Measurements from ENCODE around the gene TAS1R1. TPM values are rescaled to one million over a fixed set of nuclear protein-coding genes. Genes with fewer than 3 reads are reported as not detected.
A peak's percentile ranks its signal among the peaks of the same experiment; 100 is the strongest.

The TAS1R1 gene
- total RNA-seq, 1 experiment from 2014 or later, result not detected

GRCh38 chr1:6507461-6507911, 47.6 kb upstream of the TAS1R1 start:
- no peaks in the 10 kb centered on the region for H3K4me1 ChIP-seq (ENCODE audit: control insufficient read depth, insufficient read depth, low read length)
- H3K27me3 ChIP-seq (ENCODE audit: control insufficient read depth, insufficient read depth, low read length), result no peaks in the 10 kb centered on the region
- H3K9me3 ChIP-seq (ENCODE audit: control insufficient read depth, insufficient read depth, low read depth, low read length), result no peaks in the 10 kb centered on the region
- DNase-seq (ENCODE audit: low read depth, low spot score), result no peak
- H3K4me3 ChIP-seq (ENCODE audit: low read depth in 2 of 2, low read length in 2 of 2), result no peak overlapping the region
- H3K27ac ChIP-seq (ENCODE audit: low read length), result no peak overlapping the region
- CTCF ChIA-PET, result interaction anchor here (0.6 kb wide), 1 partner anchor 67 kb away, joined by 3 read pairs; no protein-coding TSS in a partner anchor
- in situ Hi-C loops (cut with HindIII; ENCODE audit: low pct_unique_long_range_greater_than_20kb, low sequenced_read_pairs) (no loop called here), intact Hi-C loops (cut with micrococcal nuclease; ENCODE audit: unreplicated experiment) (no loop called here)
- no peak for ATAC-seq
- no peaks in the 10 kb centered on the region for H3K36me3 ChIP-seq (ENCODE audit: control insufficient read depth, insufficient read depth, low read length)
- TF ChIP-seq SIN3A (IDR thresholded peaks at IDR 0.05; ENCODE audit: borderline replicate concordance, insufficient read depth, low read depth, low read length) (no peak), REST (IDR thresholded peaks at IDR 0.05; ENCODE audit: insufficient read depth in 1 of 2, low read depth in 2 of 2, low read length in 1 of 2) (no peak), TCF7L2 (IDR thresholded peaks at IDR 0.05; ENCODE audit: low read depth, low read length) (no peak), POLR2AphosphoS5 (IDR thresholded peaks at IDR 0.05; ENCODE audit: low read depth, low read length) (no peak)
- TF ChIP-seq, protein P1, sequence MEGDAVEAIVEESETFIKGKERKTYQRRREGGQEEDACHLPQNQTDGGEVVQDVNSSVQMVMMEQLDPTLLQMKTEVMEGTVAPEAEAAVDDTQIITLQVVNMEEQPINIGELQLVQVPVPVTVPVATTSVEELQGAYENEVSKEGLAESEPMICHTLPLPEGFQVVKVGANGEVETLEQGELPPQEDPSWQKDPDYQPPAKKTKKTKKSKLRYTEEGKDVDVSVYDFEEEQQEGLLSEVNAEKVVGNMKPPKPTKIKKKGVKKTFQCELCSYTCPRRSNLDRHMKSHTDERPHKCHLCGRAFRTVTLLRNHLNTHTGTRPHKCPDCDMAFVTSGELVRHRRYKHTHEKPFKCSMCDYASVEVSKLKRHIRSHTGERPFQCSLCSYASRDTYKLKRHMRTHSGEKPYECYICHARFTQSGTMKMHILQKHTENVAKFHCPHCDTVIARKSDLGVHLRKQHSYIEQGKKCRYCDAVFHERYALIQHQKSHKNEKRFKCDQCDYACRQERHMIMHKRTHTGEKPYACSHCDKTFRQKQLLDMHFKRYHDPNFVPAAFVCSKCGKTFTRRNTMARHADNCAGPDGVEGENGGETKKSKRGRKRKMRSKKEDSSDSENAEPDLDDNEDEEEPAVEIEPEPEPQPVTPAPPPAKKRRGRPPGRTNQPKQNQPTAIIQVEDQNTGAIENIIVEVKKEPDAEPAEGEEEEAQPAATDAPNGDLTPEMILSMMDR (IDR thresholded peaks at IDR 0.05), result no peak
- POLR2A ChIA-PET, result interaction anchor here (0.6 kb wide), 1 partner anchor 16 kb away, joined by 6 read pairs; no protein-coding TSS in a partner anchor
- no TSS peak for BruUV-seq (replicated peaks)

- no TSS peak for BruUV-seq (replicated peaks)
- peak; percentile 40; the same call in 1 of the 2 replicates for ATAC-seq
- ChIA-PET POLR2A (no interaction called here), CTCF (no interaction called here)
- no peak overlapping the region for H3K27ac ChIP-seq (ENCODE audit: low read length)
- H3K4me3 ChIP-seq (ENCODE audit: low read depth in 2 of 2, low read length in 2 of 2), result no peak overlapping the region
- no peaks in the 10 kb centered on the region for H3K4me1 ChIP-seq (ENCODE audit: control insufficient read depth, insufficient read depth, low read length)
- in situ Hi-C loops (cut with HindIII; ENCODE audit: low pct_unique_long_range_greater_than_20kb, low sequenced_read_pairs) (no loop called here), intact Hi-C loops (cut with micrococcal nuclease; ENCODE audit: unreplicated experiment) (no loop called here)
- no peak for DNase-seq (ENCODE audit: low read depth, low spot score)
- TF ChIP-seq REST (IDR thresholded peaks at IDR 0.05; ENCODE audit: insufficient read depth in 1 of 2, low read depth in 2 of 2, low read length in 1 of 2), result no peak
- no peak for TF ChIP-seq POLR2AphosphoS5 (IDR thresholded peaks at IDR 0.05; ENCODE audit: low read depth, low read length)
- TF ChIP-seq SIN3A (IDR thresholded peaks at IDR 0.05; ENCODE audit: borderline replicate concordance, insufficient read depth, low read depth, low read length), result no peak
- TF ChIP-seq, protein P1 (IDR thresholded peaks at IDR 0.05), result no peak
- no peak for TF ChIP-seq TCF7L2 (IDR thresholded peaks at IDR 0.05; ENCODE audit: low read depth, low read length)
- no peaks in the 10 kb centered on the region for H3K27me3 ChIP-seq (ENCODE audit: control insufficient read depth, insufficient read depth, low read length)
- no peaks in the 10 kb centered on the region for H3K36me3 ChIP-seq (ENCODE audit: control insufficient read depth, insufficient read depth, low read length)
- H3K9me3 ChIP-seq (ENCODE audit: control insufficient read depth, insufficient read depth, low read depth, low read length), result no peaks in the 10 kb centered on the region
Observed at GRCh38 chr1:6508154-6508815, 46.8 kb upstream of the TAS1R1 start.

Data from Panc1 (cell line).